ENCODE data around the gene SMC6.

SMC6 gene

GRCh38 chr2:17753803-17754663, at the start of gene SMC6, which contains the start of gene GEN1:
TSS of gene SMC6 (minus strand) at chr2:17753810. CDS start at chr2:17745946, 7,864 bp downstream.
TSS of gene GEN1 (plus strand) at chr2:17754138. CDS start at chr2:17759944, 5,806 bp downstream.
- peak; percentile 93 for DNase-seq

DNA sequence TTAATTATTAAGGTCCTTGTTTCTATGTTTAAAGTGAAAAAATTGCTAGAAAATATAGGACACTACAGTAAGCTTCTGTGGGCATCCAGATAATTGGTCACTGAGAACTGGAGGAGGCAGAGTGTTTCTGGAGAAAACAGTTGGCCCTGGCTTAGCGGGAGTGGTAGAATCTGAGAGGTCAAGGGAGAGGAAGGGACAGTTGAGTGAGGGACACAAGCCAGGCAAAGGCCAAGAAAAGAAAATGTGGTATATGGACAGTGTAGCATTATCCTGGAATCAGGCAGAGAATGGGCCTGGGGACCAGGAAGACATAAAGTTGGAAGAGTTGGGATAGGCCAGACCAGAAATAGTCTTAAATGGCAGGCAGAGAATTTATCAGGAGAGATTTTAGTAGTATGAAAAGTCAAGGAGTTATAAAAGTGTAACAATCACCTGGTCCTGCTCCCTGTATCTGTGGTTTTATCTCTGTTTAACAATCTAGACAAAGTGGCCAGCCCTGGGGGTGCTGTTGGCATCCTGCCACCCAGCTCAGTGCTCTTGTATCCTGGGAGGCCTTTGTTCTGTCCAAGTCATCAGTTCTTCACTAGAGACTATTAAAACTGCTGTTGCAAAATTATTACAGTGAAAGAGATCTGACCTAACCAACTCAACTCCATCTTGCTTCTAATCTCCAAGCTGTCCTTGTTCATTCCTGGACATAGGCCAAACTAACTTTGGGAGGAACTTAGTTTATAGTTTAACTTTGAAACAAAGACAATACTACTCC, 47.3 kb upstream of the SMC6 start:
- no peak for DNase-seq

DNA sequence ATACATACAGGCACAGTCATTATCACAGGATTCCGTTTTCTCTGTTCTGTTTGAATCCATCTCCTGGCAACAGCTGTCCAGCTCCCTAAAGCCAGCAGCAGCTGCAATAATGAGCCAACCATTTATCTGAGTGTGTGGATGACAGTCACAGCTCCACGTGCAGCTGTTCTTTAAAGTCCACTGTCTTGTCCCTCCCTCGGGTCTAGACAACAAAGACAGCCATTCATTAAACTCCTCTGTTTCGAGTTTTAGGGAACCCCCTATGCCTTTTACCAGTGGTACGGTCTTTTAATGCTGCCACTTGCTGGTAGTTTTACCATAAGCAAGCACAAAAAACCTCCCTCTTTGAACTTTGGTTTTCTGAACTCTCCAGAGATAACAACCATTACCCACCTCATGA, 46.6 kb upstream of the SMC6 start:
- DNase-seq, result no peak

GRCh38 chr2:17799301-17800120, 45.9 kb upstream of the SMC6 start:
- no peak for DNase-seq

- no peak for DNase-seq
These were observed 44.7 kb upstream of the SMC6 start for GRCh38 chr2:17798338-17798737.

GRCh38 chr2:17795309-17795708, 41.7 kb upstream of the SMC6 start:
- DNase-seq, result no peak

- DNase-seq, result no peak
These were observed 40.3 kb upstream of the SMC6 start for GRCh38 chr2:17793803-17794354.

- DNase-seq, result no peak
These were observed 39.7 kb upstream of the SMC6 start for GRCh38 chr2:17793296-17793695.

- no peak for DNase-seq
These were observed 38.9 kb upstream of the SMC6 start for GRCh38 chr2:17792515-17792914.

GRCh38 chr2:17791817-17792130, 38.2 kb upstream of the SMC6 start:
- no peak for DNase-seq

GRCh38 chr2:17791121-17791816, 37.7 kb upstream of the SMC6 start:
- peak; percentile 14 for DNase-seq

DNA sequence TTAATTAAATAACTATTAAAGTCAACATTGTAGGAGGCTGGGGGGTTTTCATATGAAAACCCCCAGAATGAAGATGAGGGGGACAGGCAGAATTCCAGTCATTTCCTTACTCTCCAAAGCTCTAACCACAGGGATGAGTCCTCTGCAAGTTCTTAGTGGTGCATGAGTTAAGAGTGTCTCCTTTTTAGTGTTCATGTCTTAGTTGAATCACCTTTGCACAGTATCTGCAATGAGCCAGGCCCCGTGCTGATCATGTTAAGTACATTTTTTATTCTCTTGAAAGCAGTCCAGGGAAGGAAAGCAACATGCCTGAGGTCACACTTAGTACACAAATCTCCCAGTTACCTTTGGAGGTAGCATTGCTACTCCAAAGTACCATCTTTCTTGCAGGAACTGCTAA, 36.9 kb upstream of the SMC6 start:
- no peak for DNase-seq

GRCh38 chr2:17788773-17789172, 35.2 kb upstream of the SMC6 start:
- no peak for DNase-seq

DNA sequence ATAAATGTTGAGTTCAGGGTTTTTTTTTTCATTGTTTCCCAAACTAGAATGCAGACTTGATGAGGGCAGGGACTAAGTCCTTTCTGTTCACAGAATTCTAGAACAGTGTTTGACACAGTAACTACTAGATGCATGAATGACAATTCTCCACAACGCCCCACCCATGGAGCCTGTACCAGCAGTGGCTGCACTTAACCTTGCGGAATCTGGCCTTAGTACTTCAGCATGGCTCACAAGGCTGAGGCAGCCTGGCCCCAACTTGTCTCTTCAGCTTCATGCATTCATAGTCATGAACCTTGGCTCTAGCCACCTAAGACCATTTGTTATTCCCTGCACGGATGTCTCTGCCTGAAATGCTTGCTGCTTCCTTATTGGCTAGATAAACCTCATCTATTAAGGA, 33.1 kb upstream of the SMC6 start:
- DNase-seq, result no peak

- no peak for DNase-seq
These were observed 27.9 kb upstream of the SMC6 start for GRCh38 chr2:17781482-17781881.

DNA sequence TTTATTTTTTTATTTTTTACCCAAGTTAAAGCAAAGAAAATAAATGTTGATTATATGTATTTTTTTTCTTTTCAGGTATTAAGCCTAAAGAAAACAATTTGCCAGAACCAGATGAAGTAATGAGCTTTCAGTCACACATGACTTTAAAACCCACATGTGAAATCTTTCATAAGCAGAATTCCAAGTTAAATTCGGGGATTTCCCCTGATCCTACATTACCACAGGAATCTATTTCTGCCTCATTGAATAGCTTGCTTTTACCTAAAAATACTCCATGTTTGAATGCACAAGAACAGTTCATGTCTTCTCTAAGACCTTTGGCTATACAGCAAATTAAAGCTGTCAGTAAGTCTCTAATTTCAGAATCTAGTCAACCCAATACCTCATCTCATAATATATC, 26.9 kb upstream of the SMC6 start:
- no peak for DNase-seq

GRCh38 chr2:17772532-17772931, 18.9 kb upstream of the SMC6 start:
- no peak for DNase-seq

DNA sequence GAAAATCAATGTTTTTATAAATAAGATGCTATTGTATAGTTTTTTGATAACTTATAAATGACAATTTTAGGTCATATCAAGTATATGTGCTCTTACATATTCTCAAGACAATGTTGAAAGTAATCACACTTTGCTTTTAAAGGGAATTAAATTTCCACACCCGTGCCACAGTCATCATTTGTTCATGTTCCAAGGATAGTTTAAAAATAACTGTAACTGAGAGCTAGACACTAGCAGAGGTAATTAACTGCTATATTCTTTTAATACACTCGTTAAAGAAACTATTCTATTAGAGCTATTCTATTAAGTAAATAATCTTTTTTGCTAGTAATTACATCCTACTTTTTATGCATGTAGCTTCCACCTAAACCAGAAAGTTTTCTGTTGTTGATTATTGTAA, 18.3 kb upstream of the SMC6 start:
- no peak for DNase-seq

DNA sequence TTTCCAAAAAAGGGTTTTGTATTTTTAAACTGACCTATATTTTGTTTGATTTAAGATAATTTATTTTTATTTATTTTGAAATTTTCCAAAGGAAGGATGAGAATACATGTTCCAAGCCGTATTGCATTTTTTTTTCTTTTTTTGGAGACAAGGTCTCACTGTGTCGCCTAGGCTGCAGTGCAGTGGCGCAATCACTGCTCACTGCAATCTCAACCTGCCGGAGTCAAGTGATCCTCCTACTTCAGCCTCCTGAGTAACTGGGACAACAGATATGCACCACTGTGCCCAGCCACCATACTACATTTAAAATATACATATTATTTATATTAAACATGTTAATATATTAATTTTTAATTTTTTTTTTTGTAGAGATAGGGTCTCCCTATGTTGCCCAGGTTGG, 15.3 kb upstream of the SMC6 start:
- DNase-seq, result no peak

GRCh38 chr2:17765398-17765797, 11.8 kb upstream of the SMC6 start:
- DNase-seq, result peak; percentile 44

DNA sequence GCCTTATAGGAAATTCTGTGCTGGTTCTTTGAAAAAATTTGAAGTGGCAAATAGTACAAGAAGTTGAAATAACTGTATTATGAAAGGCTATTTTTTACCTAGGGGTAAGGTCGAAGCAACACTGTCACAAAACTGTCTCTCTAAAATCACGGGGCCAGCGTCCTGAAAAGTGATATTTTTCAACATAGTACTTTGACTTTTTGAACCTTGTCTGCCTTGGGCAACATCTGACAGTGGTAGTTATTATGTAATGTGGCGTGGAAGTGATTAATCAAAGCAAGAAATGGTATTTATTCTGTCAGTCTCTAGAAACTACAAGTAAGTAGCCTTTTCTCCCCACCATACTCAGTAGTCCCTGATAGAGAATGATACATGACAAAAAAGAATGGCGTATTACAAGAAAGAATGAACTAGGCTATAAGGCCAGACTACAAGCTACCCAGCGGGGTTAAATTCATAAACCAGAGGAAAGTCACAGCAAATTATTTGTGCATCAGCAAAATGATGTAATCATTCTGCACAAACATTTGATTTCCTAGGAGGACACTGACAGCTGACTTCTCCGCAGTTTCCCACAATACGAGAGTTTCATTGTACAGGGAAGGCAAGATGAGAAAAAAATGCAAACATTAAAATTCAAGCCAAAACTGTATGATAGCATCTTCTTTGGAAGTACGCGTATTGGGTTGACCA, 10.2 kb upstream of the SMC6 start:
- DNase-seq, result no peak

DNA sequence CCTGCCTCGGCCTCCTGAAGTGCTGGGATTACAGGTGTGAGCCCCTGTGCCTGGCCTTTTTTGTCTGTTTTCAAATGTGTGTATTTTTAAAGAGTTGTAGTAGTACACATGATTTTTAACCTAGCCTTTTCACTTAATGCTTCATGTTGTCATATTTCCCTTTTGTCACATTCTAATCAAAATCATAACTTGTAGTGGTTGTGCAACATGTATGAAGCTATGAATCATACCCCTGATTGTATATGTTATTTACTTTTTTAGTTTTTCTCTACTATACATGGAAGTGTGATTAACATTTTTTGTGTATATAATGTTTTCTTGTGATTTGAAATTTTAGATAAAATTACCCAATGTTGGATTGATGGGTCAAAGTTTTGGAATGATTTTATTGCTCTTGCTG, 8.8 kb upstream of the SMC6 start:
- DNase-seq, result no peak

All from hematopoietic multipotent progenitor cell treated with erythropoietin and hydrocortisone succinate and interleukin-3 and kit ligand, for 8 days (in vitro differentiated cells).